HCT116 (cell line): ENCODE data around the gene MYH10. TPM values are rescaled to one million over a fixed set of nuclear protein-coding genes. Genes with fewer than 3 reads are reported as not detected.

Source experiments
- ATAC-seq: fragments of 200-7000 bp; cut with Tn5 transposase; 2 replicates; pipeline ENCODE4 v1.9.1; 2020; ENCODE audit warnings: mild to moderate bottlenecking, moderate library complexity
- BruUV-seq: library from RNA; stranded (reverse); fragments of 400-500 nt; replicated peaks from 2 replicates; lab custom pipeline; 2021; lab: Mats Ljungman, UMichigan
- CTCF ChIA-PET: fragments of 300-600 bp; sonication (Branson Sonifier 250); formaldehyde crosslinking; loops from one replicate; lab custom pipeline; 2021; ENCODE audit warnings: antibody characterized with exemption; lab: Charles Lee
- POLR2A ChIA-PET: fragments of 300-600, 350-600 bp; sonication (Branson Sonifier 250); formaldehyde crosslinking; loops from one replicate; lab custom pipeline; 2021; ENCODE audit warnings: antibody characterized with exemption; lab: Charles Lee
- RAD21 ChIA-PET, 2 experiments: fragments of 300-600 bp; sonication (Branson Sonifier 250); formaldehyde crosslinking; loops; one replicate each; lab custom pipeline; 2023; ENCODE audit warnings: low total read pairs in 2 of 2; ENCODE audit not compliant: uncharacterized antibody in 2 of 2, unreplicated experiment in 2 of 2, low non-redundant PET in 1 of 2; lab: Charles Lee
- DNase-seq: peaks from one replicate; pipeline ENCODE4 v3.0.0-alpha.2; 2010; ENCODE audit warnings: low read depth, low spot score
- H2AFZ ChIP-seq: fragments of 200-600 bp; shearing (Covaris generic), sonication (generic); 2 replicates; pipeline ENCODE4 v1.6.1; 2017; ENCODE audit warnings: low read depth, mixed run types, mixed read lengths, antibody characterized with exemption, low read length; ENCODE audit not compliant: poor library complexity, severe bottlenecking
- H3K27ac ChIP-seq: 2 replicates; pipeline ENCODE4 v1.5.1; 2012; ENCODE audit warnings: low read depth, low read length
- H3K27me3 ChIP-seq: fragments of 200-600 bp; sonication (generic); 2 replicates; pipeline ENCODE4 v1.6.1; 2016; ENCODE audit warnings: mixed run types, low read length, mixed read lengths; ENCODE audit not compliant: insufficient read depth
- H3K36me3 ChIP-seq, 2 experiments: fragments of 200-500 bp in 1 of 2; fragments of 200-600 bp in 1 of 2; sonication (Bioruptor generic) in 1 of 2; sonication (generic) in 1 of 2; 2 replicates each; pipeline versions ENCODE4 v1.5.1 to v1.6.1; 2014 to 2016; ENCODE audit warnings: low read length in 2 of 2, inconsistent platforms in 1 of 2, mixed read lengths in 1 of 2, mixed run types in 1 of 2; ENCODE audit not compliant: insufficient read depth in 2 of 2, control insufficient read depth in 1 of 2
- H3K4me1 ChIP-seq, 2 experiments: fragments of 200-600 bp in 1 of 2; sonication (generic) in 1 of 2; 2 replicates each; pipeline versions ENCODE4 v1.5.1 to v1.6.1; 2012 to 2017; ENCODE audit warnings: low read length in 2 of 2, inconsistent platforms in 1 of 2, mild to moderate bottlenecking in 1 of 2, mixed read lengths in 1 of 2, mixed run types in 1 of 2, moderate library complexity in 1 of 2; ENCODE audit not compliant: insufficient read depth in 2 of 2, control insufficient read depth in 1 of 2
- H3K4me2 ChIP-seq: fragments of 200-600 bp; sonication (generic); 2 replicates; pipeline ENCODE4 v1.6.1; 2017; ENCODE audit warnings: mixed run types, low read length, mixed read lengths
- H3K4me3 ChIP-seq, 2 experiments: fragments of 200-600 bp in 1 of 2; sonication (generic) in 1 of 2; replicated peaks in 1 of 2; 2 replicates each; pipeline ENCODE4 v1.5.1; 2011 to 2016; ENCODE audit warnings: low read length in 2 of 2, control low read depth in 1 of 2, low read depth in 1 of 2, mild to moderate bottlenecking in 1 of 2, mixed read lengths in 1 of 2, mixed run types in 1 of 2
- H3K79me2 ChIP-seq: fragments of 200-600 bp; sonication (generic); 2 replicates; pipeline ENCODE4 v1.6.1; 2017; ENCODE audit warnings: mild to moderate bottlenecking, mixed run types, low read length, moderate library complexity, mixed read lengths; ENCODE audit not compliant: insufficient read depth
- H3K9ac ChIP-seq: fragments of 200-600 bp; sonication (generic); 2 replicates; pipeline ENCODE4 v1.6.1; 2016; ENCODE audit warnings: low read length, mixed read lengths
- H3K9me2 ChIP-seq: fragments of 200-600 bp; sonication (generic), shearing (Covaris generic); 2 replicates; pipeline ENCODE4 v1.6.1; 2017; ENCODE audit warnings: mixed run types, mild to moderate bottlenecking, moderate library complexity; ENCODE audit not compliant: insufficient read depth
- H3K9me3 ChIP-seq, 2 experiments: fragments of 200-500 bp in 1 of 2; fragments of 200-600 bp in 1 of 2; sonication (Bioruptor generic) in 1 of 2; sonication (generic) in 1 of 2; 2 replicates each; pipeline ENCODE4 v1.6.1; 2014 to 2017; ENCODE audit warnings: low read length in 2 of 2, mixed read lengths in 2 of 2, inconsistent platforms in 1 of 2, low read depth in 1 of 2, mild to moderate bottlenecking in 1 of 2, mixed run types in 1 of 2, moderate library complexity in 1 of 2; ENCODE audit not compliant: control insufficient read depth in 1 of 2, insufficient read depth in 1 of 2
- H4K20me1 ChIP-seq: fragments of 200-600 bp; sonication (generic), shearing (Covaris generic); 2 replicates; pipeline ENCODE4 v1.6.1; 2017; ENCODE audit warnings: mixed run types, mild to moderate bottlenecking, moderate library complexity; ENCODE audit not compliant: insufficient read depth
- CBX3 ChIP-seq: IDR thresholded peaks from 2 replicates; pipeline ENCODE4 v1.6.1; 2012; ENCODE audit warnings: low read depth
- CEBPB ChIP-seq: IDR thresholded peaks from 2 replicates; pipeline ENCODE4 v1.6.1; 2012; ENCODE audit warnings: low read depth
- EGR1 ChIP-seq: IDR thresholded peaks from 2 replicates; pipeline ENCODE4 v1.6.1; 2012; ENCODE audit warnings: low read depth
- EZH2phosphoT487 ChIP-seq: fragments of 200-600 bp; IDR thresholded peaks from 2 replicates; pipeline ENCODE4 v1.6.1; 2018; ENCODE audit warnings: antibody characterized with exemption, borderline replicate concordance
- FOSL1 ChIP-seq: IDR thresholded peaks from 2 replicates; pipeline ENCODE4 v1.6.1; 2012; ENCODE audit warnings: low read depth
- MAX ChIP-seq: IDR thresholded peaks from 2 replicates; pipeline ENCODE4 v1.6.1; 2012
- REST ChIP-seq: IDR thresholded peaks from 2 replicates; pipeline ENCODE4 v1.6.1; 2012; ENCODE audit warnings: low read depth
- SIN3A ChIP-seq: IDR thresholded peaks from 2 replicates; pipeline ENCODE4 v1.6.1; 2012; ENCODE audit warnings: low read depth
- TCF7L2 ChIP-seq: IDR thresholded peaks from 2 replicates; pipeline ENCODE4 v1.7.0; 2011; ENCODE audit warnings: borderline replicate concordance, inconsistent platforms; ENCODE audit not compliant: insufficient read depth, insufficient read length; ENCODE audit errors: extremely low read depth
- YY1 ChIP-seq: IDR thresholded peaks from 2 replicates; pipeline ENCODE4 v1.6.1; 2011; ENCODE audit warnings: low read length, low read depth, moderate library complexity, mild to moderate bottlenecking; ENCODE audit not compliant: insufficient replicate concordance; ENCODE audit errors: extremely low read depth
- ZBTB33 ChIP-seq: IDR thresholded peaks from 2 replicates; pipeline ENCODE4 v1.6.1; 2011; ENCODE audit warnings: mild to moderate bottlenecking, low read length, moderate library complexity; ENCODE audit not compliant: insufficient replicate concordance; ENCODE audit errors: extremely low read depth
- ZFX ChIP-seq: fragments of 450-650 bp; IDR thresholded peaks from 2 replicates; pipeline ENCODE4 v1.6.1; 2017
- intact Hi-C: fragments of 100-400 bp; cut with micrococcal nuclease; formaldehyde crosslinking; loops from 2 replicates; pipeline ENCODE4 v1.10.0; 2022
- total RNA-seq: library from RNA; stranded (reverse); gene quantifications from one replicate; pipeline ENCODE4 v1.2.1, GENCODE V29; 2021; ENCODE audit not compliant: unreplicated experiment

Gene MYH10
- total RNA-seq, 1 experiment from 2014 or later = 39.2 TPM

GRCh38 chr17:8598913-8599312, 31.6 kb downstream of the MYH10 start:
- TF ChIP-seq FOSL1 (no peak), CEBPB (no peak), MAX (no peak), REST (no peak), CBX3 (no peak), ZFX (no peak), YY1 (no peak), TCF7L2 (no peak), EGR1 (no peak), EZH2phosphoT487 (no peak), SIN3A (no peak), ZBTB33 (no peak)
- TF ChIP-seq, all 23 proteins: peak for 0
- no peaks in the 10 kb centered on the region for H3K9me2 ChIP-seq
- no peaks in the 10 kb centered on the region for H3K36me3 ChIP-seq
- no peak overlapping the region for H3K4me2 ChIP-seq
- H3K79me2 ChIP-seq = no peaks in the 10 kb centered on the region
- ATAC-seq = no peak
- ChIA-PET RAD21 (no interaction called here), POLR2A (no interaction called here), CTCF (no interaction called here)
- H4K20me1 ChIP-seq = no peaks in the 10 kb centered on the region
- DNase-seq = no peak
- intact Hi-C loops = no loop called here
- no peaks in the 10 kb centered on the region for H3K4me1 ChIP-seq
- no peak overlapping the region for H3K4me3 ChIP-seq
- no peak overlapping the region for H2AFZ ChIP-seq
- BruUV-seq = no TSS peak
- no peak overlapping the region for H3K27ac ChIP-seq
- H3K9me3 ChIP-seq = no peaks in the 10 kb centered on the region
- H3K27me3 ChIP-seq = no peaks in the 10 kb centered on the region
- no peak overlapping the region for H3K9ac ChIP-seq
